GM12892 (cell line): ENCODE results near the gene COPB1.

Experiments
- POLR2A ChIP-seq: IDR thresholded peaks from 2 replicates; pipeline ENCODE4 v1.6.1; 2011; ENCODE audit warnings: low read depth, low read length, control low read depth
- POLR2AphosphoS5 ChIP-seq: IDR thresholded peaks from 2 replicates; pipeline ENCODE4 v1.6.1; 2011; ENCODE audit warnings: low read depth, low read length, control low read depth
- TAF1 ChIP-seq: IDR thresholded peaks from 2 replicates; pipeline ENCODE4 v1.6.1; 2011; ENCODE audit warnings: low read depth, mild to moderate bottlenecking, control low read depth, low read length, borderline replicate concordance

GRCh38 chr11:14546672-14547071, 47.1 kb upstream of the COPB1 start:
- TF ChIP-seq POLR2A, result no peak
- no peak for TF ChIP-seq POLR2AphosphoS5
- no peak for TF ChIP-seq TAF1
